ENCODE measurements around the gene SGSH. TPM values are rescaled to one million over a fixed set of nuclear protein-coding genes. Genes with fewer than 3 reads are reported as not detected.

The SGSH gene
- total RNA-seq, 1 experiment from 2014 or later, result 33.4 TPM

DNA sequence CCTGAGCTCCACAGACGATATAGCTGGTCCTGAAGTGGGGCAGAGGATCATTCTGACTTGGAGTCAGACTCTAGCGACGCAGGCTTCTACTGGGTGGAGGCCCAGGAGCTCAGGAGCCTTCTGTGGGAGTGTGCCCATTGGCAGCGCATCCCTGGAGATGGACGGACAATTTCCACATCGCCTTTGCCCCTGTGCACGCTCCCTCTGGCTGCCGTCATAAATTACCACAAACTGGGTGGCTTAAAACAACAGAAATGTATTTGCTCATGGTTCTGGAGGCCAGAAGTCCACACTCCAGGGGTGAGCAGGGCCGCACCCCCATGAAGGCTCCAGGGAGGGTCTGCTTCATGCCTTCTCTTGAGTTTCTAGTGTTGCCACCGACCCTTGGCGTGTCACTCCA is 43.4 kb downstream of the SGSH start:
- Histone ChIP-seq H3K9me3 (ENCODE audit: low read depth, low read length, poor library complexity, severe bottlenecking) (no peaks in the 10 kb centered on the region), H3K36me3 (ENCODE audit: insufficient read depth, low read length, poor library complexity, severe bottlenecking) (no peaks in the 10 kb centered on the region), H3K4me1 (ENCODE audit: insufficient read depth, low read length, poor library complexity, severe bottlenecking) (no peaks in the 10 kb centered on the region), H3K4me3 (ENCODE audit: low read depth, low read length, poor library complexity, severe bottlenecking) (no peak overlapping the region), H3K27me3 (replicated peaks; ENCODE audit: insufficient read depth, low read depth, low read length, poor library complexity) (no peaks in the 10 kb centered on the region), H3K27ac (ENCODE audit: low read depth, low read length, poor library complexity, severe bottlenecking) (no peak overlapping the region)
- no peak for TF ChIP-seq EZH2 (IDR thresholded peaks at IDR 0.05; ENCODE audit: borderline replicate concordance, low read depth, low read length, poor library complexity, severe bottlenecking)
- TF ChIP-seq, protein P1, sequence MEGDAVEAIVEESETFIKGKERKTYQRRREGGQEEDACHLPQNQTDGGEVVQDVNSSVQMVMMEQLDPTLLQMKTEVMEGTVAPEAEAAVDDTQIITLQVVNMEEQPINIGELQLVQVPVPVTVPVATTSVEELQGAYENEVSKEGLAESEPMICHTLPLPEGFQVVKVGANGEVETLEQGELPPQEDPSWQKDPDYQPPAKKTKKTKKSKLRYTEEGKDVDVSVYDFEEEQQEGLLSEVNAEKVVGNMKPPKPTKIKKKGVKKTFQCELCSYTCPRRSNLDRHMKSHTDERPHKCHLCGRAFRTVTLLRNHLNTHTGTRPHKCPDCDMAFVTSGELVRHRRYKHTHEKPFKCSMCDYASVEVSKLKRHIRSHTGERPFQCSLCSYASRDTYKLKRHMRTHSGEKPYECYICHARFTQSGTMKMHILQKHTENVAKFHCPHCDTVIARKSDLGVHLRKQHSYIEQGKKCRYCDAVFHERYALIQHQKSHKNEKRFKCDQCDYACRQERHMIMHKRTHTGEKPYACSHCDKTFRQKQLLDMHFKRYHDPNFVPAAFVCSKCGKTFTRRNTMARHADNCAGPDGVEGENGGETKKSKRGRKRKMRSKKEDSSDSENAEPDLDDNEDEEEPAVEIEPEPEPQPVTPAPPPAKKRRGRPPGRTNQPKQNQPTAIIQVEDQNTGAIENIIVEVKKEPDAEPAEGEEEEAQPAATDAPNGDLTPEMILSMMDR (conservative IDR thresholded peaks at IDR 0.05; ENCODE audit: low read depth, low read length), result no peak
- BruUV-seq (replicated peaks), result no TSS peak
- intact Hi-C loops (cut with micrococcal nuclease; ENCODE audit: unreplicated experiment), result no loop called here
- POLR2A ChIA-PET (ENCODE audit: low non-redundant PET), result no interaction called here
- CTCF ChIA-PET, result no interaction called here
- DNase-seq (ENCODE audit: low spot score), result no peak

DNA sequence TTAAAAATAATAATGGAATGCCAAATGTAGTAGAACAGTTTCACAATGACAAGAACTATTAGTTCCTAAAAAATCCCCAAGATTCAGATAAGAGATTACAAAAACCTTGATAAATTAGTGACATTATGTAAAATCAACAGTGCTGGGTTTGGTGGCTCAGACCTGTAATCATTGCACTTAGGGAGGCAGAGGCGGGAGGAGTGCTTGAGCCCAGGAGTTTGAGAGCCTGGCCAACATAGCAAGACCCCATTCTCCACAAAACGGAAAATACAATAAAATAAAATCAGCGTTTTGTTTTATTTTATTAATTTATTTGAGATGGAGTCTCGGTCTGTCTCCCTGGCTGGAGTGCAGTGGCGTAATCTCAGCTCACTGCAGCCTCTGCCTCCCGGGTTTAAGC is 46.2 kb downstream of the SGSH start:
- Histone ChIP-seq H3K36me3 (ENCODE audit: insufficient read depth, low read length, poor library complexity, severe bottlenecking) (no peaks in the 10 kb centered on the region), H3K4me3 (ENCODE audit: low read depth, low read length, poor library complexity, severe bottlenecking) (no peak overlapping the region), H3K9me3 (ENCODE audit: low read depth, low read length, poor library complexity, severe bottlenecking) (no peaks in the 10 kb centered on the region), H3K4me1 (ENCODE audit: insufficient read depth, low read length, poor library complexity, severe bottlenecking) (no peaks in the 10 kb centered on the region), H3K27ac (ENCODE audit: low read depth, low read length, poor library complexity, severe bottlenecking) (no peak overlapping the region), H3K27me3 (replicated peaks; ENCODE audit: insufficient read depth, low read depth, low read length, poor library complexity) (no peaks in the 10 kb centered on the region)
- POLR2A ChIA-PET (ENCODE audit: low non-redundant PET), result interaction anchor here (0.6 kb wide), 1 partner anchor 29 kb away, joined by 4 read pairs; no protein-coding TSS in a partner anchor
- TF ChIP-seq, protein P1 (conservative IDR thresholded peaks at IDR 0.05; ENCODE audit: low read depth, low read length), result no peak
- TF ChIP-seq EZH2 (IDR thresholded peaks at IDR 0.05; ENCODE audit: borderline replicate concordance, low read depth, low read length, poor library complexity, severe bottlenecking), result no peak
- CTCF ChIA-PET, result no interaction called here
- BruUV-seq (replicated peaks), result no TSS peak
- no peak for DNase-seq (ENCODE audit: low spot score)
- intact Hi-C loops (cut with micrococcal nuclease; ENCODE audit: unreplicated experiment), result no loop called here

DNA sequence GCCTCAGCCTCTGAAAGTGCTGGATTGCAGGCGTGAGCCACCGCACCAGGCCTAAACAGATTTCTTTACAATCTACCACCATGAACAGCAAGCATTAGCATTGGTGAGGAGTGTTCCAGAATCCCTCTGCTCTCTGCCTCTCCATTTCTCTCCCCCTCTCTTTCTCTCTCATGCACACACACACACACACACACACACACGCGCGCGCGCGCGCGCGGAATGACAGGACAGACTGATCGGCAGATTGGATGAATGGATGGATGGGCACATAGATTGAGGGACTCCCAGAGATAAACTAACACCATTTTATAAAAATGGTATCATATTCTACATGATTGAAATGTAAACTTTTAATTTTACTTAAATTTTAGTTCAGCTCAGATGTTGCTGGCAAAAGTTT is 47.0 kb downstream of the SGSH start:
- intact Hi-C loops (cut with micrococcal nuclease; ENCODE audit: unreplicated experiment), result no loop called here
- Histone ChIP-seq H3K9me3 (ENCODE audit: low read depth, low read length, poor library complexity, severe bottlenecking) (no peaks in the 10 kb centered on the region), H3K36me3 (ENCODE audit: insufficient read depth, low read length, poor library complexity, severe bottlenecking) (no peaks in the 10 kb centered on the region), H3K27ac (ENCODE audit: low read depth, low read length, poor library complexity, severe bottlenecking) (no peak overlapping the region), H3K4me3 (ENCODE audit: low read depth, low read length, poor library complexity, severe bottlenecking) (no peak overlapping the region), H3K4me1 (ENCODE audit: insufficient read depth, low read length, poor library complexity, severe bottlenecking) (no peaks in the 10 kb centered on the region), H3K27me3 (replicated peaks; ENCODE audit: insufficient read depth, low read depth, low read length, poor library complexity) (no peaks in the 10 kb centered on the region)
- POLR2A ChIA-PET (ENCODE audit: low non-redundant PET), result no interaction called here
- CTCF ChIA-PET, result no interaction called here
- no peak for DNase-seq (ENCODE audit: low spot score)
- TF ChIP-seq EZH2 (IDR thresholded peaks at IDR 0.05; ENCODE audit: borderline replicate concordance, low read depth, low read length, poor library complexity, severe bottlenecking), result no peak
- TF ChIP-seq, protein P1 (conservative IDR thresholded peaks at IDR 0.05; ENCODE audit: low read depth, low read length), result no peak
- BruUV-seq (replicated peaks), result no TSS peak

Measured in A673 (cell line).